Stimulated activated naive CD8-positive, alpha-beta T cell treated with anti-CD3 and anti-CD28 coated beads, Interleukin-15, Interleukin-2, amounts not matched to agents 100 U/mL and 50 U/mL, for 24 hours (primary cell): ENCODE measurements around the gene PDRG1.
"Not testable (repeated sequence)": the region's sequence is repeated elsewhere in the genome, so short reads cannot be mapped to it uniquely, and the experiment has no call there.

ENCODE experiments used
- ATAC-seq: fragments of 150-1000 bp; cut with Tn5 transposase; one replicate; pipeline ENCODE4 v1.10.0; 2021
- DNase-seq: peaks from one replicate; pipeline ENCODE4 v3.0.0; 2021

PDRG1 gene

GRCh38 chr20:31926493-31926892 is 25.4 kb downstream of the PDRG1 start:
- DNase-seq (no peak), ATAC-seq (no peak)

DNA sequence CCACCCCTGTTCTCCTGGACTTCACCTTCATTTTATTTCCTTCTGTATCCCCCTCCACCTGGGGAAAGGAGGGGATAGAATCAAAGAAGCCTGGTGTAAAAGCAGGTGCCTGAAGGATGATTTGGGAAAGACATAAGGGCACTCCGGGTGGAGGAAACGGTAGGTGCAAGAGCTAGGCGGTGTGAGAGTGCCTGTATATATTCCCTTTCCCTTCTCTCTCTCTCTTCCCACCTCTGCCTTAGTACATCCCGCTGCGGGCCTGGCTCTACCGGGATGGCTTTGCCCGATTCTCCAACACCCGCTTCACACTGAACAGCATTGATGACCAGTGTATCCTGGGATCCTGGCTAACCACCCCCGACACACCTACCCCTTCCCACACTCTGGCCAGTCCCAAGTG is 26.2 kb downstream of the PDRG1 start:
- no peak for ATAC-seq
- no peak for DNase-seq

- no peak for ATAC-seq
- DNase-seq = no peak
These were observed 27.3 kb downstream of the PDRG1 start for GRCh38 chr20:31924561-31924960.

- ATAC-seq = peak; percentile 84
- peak; percentile 42 for DNase-seq
These were observed 28.2 kb downstream of the PDRG1 start for GRCh38 chr20:31923388-31924331.

DNA sequence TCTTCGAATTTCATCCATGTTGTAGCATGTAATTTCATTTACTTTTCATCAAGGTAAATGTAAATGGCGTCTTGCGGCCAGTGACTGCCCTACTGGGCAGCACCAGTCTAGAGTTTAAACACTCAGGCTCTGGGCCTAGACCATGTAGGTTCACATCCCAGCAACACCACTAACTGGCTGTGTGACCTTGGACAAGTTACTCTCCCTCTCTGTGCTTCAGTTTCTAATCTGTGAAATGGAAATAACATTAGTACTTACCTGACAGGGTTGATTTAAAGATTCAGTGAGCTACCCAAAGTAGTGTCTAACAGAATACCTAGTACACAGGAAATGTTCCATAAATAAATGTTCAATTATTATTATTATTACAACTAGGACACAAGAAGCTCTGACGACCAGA is 29.3 kb downstream of the PDRG1 start:
- no peak for DNase-seq
- no peak for ATAC-seq

GRCh38 chr20:31922181-31922580 is 29.7 kb downstream of the PDRG1 start:
- DNase-seq (no peak), ATAC-seq (no peak)

DNA sequence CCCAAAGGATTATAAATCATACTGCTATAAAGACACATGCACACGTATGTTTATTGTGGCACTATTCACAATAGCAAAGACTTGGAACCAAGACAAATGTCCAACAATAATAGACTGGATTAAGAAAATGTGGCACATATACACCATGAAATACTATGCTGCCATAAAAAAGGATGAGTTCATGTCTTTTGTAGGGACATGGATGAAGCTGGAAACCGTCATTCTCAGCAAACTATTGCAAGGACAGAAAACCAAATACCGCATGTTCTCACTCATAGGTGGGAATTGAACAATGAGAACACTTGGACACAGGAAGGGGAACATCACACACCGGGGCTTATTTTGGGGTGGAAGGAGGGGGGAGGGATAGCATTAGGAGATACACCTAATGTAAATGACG is 30.4 kb downstream of the PDRG1 start:
- not testable (repeated sequence) for DNase-seq, ATAC-seq

GRCh38 chr20:31920275-31920855 is 31.5 kb downstream of the PDRG1 start:
- ATAC-seq (no peak), DNase-seq (no peak)

DNA sequence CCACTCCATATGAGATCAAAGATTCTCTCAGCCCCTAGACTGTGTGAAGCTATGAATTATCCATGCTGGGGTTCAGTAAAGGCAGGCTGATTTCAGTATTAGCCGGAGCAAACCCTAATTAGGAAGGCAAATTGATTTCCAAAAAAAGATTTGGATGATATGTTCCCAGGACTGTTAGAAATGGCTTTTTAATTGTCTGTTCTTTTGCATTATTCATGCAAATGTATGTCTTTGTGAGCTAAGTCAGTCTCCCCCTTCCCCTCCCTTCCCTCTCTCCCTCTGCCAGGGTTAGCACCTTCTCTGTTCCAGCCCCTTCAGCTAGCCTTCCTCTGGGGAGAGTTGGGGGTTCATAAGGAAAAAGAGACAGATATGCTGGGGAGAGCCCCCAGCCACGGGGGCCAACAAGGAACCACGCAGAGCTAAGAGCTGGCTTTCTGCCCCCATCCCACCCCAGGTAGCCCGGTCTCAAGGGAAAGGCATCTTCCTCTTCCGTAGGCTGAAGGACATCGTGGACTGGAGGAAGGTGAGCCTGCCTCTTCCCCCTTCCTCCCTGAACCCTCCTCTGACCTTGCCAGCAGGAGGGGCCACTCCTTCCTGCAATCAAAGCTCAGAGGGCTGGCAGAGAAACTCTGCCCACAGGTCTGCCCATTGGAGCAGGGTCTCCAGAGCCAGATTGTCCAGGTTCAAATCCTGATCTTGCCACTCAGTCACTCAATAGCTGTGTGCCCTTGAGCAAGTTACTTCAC is 32.3 kb downstream of the PDRG1 start:
- DNase-seq = no peak
- no peak for ATAC-seq

GRCh38 chr20:31918466-31919105 is 33.3 kb downstream of the PDRG1 start:
- no peak for ATAC-seq

DNA sequence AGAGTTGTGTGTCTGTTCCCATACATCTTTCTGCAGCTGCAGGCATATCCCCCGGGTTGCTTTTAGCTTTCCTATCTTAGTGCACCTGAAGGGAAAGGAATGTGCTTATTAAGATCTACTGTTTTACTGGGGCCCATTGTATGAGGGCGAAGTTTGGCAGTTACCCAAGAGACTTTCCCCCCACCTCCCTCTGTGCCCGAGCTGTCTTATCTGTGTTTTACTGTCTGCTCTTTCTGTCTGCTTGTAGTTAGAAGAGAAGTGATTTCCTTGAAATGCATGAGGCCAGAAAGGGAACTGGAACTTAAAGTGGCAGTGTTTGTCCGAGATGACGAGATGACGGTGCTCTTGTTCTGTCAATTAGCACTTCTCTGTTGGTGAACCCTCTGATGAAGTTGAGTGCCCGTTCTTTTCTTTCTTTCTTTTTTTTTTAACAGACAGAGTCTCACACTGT is 33.9 kb downstream of the PDRG1 start:
- not testable (repeated sequence) for DNase-seq, ATAC-seq

More at GRCh38 chr20:31918466-31919105, 33.3 kb downstream of the PDRG1 start:
- DNase-seq = no peak

DNA sequence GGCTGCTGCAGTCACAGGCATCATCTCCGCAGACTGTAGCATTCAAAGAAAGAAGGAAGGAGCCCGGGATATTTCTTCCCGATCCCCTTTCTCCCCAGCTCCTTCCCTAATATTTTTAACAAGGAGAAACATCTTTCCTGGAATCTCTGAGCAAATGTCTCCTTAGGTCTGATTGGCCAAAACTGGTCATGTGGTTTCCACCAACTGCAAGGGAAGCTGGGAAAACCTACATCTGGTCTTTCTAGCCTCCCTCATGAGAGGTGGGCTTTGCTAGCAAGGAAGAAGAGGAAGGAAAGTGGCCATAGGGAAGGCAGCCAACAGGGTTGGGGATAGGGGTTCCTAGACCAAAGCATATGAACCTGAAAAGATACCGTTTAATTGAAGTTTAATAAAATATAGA is 35.1 kb downstream of the PDRG1 start:
- ATAC-seq (no peak), DNase-seq (no peak)

DNA sequence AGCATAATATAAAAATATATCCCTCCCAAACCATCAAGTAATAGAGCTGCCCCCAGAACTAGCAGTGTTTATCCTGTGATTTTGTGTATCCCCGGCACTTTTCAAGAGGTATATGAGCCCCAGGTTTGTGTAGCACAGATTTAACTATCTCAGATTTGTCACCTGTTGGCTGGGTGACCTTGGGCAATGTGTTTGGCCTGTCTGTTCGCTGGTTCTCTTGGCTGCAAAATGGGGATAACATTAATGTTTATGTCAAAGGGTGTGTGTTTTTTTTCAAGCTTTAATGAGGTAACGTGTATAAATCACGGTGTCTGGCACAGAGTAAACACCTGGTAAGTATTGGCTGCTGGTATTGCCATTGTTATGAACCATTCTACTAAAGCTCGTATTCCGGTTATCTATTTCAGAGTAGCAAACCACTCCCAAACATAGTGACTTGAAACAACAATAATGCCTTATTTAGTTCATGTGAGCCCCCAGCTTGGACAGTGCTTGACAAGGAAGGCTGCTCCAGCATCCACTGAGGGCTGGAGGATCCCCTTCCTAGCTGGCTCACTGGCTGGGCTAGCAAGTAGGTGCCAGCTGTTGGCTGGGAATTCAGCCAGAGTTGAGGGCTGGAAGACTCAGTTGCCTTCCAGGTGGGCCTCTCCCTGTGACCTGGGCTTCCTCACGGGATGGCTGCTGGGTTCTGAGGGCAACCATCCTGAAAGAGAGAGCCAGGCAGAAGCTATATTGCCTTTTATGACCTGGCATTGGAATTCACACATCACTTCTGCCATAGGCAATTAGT is 36.2 kb downstream of the PDRG1 start:
- ATAC-seq (no peak), DNase-seq (no peak)

GRCh38 chr20:31914170-31914569 is 37.7 kb downstream of the PDRG1 start:
- DNase-seq (no peak), ATAC-seq (no peak)

GRCh38 chr20:31913431-31914157 is 38.3 kb downstream of the PDRG1 start:
- no peak for DNase-seq
- no peak for ATAC-seq

DNA sequence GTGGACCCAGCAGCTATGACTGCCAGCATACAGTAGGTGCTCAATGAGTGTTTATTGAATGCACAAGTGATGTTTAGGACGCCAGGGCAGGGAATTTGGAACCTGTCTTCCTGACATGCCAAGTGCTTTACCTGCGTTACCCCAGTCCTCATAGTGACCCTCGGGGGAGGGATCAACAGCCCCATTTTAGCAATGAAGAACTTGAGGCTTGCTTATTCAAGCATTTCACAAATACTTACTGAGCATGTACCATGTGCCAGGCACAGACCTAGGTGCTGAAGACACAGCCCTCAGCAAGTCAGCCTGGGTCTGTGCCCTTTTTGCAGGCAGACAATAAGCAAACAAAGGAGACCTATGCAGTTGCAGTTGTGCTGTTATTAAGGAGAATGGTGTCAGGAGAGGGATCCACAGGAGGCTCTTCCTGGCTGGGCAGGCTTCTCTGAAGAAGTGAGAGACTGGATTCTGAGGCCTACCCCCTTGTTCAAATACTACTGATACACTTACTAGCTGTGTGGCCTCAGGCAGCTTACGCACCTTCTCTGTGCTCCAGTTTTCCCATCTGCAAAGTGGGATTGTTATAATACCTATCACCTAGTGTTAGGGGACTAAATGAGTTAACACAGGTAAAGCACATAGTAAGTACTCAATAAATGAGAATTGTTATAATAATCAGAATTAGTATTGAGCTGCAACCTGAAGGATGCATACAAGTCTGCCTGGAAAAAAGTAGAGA is 41.6 kb downstream of the PDRG1 start:
- DNase-seq = no peak
- ATAC-seq = no peak

DNA sequence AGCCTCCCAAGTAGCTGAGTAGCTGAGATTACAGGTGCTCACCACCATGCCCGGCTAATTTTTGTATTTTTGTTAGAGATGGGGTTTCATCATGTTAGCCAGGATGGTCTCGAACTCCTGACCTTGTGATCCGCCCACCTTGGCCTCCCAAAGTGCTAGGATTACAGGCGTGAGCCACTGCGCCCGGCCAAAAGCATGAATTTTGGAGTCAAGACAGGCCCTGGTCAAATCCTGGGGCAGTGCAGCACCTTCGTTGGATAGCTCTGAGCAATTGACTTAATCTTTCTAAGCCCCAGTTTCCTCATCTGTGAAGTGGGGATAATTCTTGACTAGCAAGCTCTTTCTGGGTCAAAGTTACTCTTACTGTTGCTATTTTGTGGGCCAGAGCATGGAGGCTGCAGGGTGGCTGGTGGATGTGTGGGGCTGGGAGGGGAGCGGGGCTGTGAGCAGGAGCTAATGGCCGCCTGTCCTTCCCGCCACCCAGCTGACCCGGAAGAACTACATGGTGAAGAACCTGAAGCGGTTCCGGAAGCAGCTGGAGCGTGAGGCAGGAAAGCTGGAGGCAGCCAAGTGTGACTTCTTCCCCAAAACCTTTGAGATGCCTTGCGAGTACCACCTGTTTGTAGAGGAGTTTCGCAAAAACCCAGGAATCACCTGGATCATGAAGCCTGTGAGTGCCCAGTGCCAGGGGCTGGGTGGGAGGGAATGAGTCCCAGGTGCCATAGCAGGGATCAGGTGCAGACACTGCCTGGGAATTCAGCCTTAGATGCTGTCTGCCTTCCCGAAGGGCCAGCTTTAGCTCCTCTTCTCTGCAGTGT is 42.4 kb downstream of the PDRG1 start:
- no peak for DNase-seq
- no peak for ATAC-seq

DNA sequence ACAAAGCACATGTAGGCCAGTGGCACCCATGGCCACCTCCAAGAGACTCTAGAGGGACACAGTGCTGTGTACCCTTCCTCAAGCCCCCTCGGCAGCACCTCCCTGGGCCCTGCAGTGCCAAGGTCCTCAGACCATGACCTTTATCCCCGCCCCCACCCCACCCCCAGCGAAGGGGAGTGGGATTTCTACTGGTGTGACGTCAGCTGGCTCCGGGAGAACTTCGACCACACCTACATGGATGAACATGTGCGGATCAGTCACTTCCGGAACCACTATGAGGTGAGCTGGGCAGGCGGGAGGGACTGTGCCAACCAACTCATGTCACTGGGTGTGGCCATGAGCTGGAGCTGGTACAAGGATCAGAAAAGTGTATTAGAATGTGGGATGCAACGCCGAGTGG is 43.4 kb downstream of the PDRG1 start:
- DNase-seq (no peak), ATAC-seq (no peak)

GRCh38 chr20:31908016-31908415 is 43.8 kb downstream of the PDRG1 start:
- ATAC-seq = peak; percentile 68
- DNase-seq = no peak
